Measurements from ENCODE around the gene PCYOX1L. TPM values are rescaled to one million over a fixed set of nuclear protein-coding genes. Genes with fewer than 3 reads are reported as not detected.

PCYOX1L gene
- total RNA-seq, 3 donors from 2014 or later, result 3.2 to 6.6 (median 5.2) TPM

GRCh38 chr5:149379177-149379761 is 21.4 kb downstream of the PCYOX1L start, which contains the start of gene IL17B:
TSS of gene IL17B (minus strand) at chr5:149379292. CDS start at chr5:149379225, 67 bp downstream.
- peaks cover 0 to 8% of the 10 kb centered on the region in 2 donors for H3K4me1 ChIP-seq

GRCh38 chr5:149379818-149380374 is 22.1 kb downstream of the PCYOX1L start:
- no peaks in the 10 kb centered on the region for H3K9me3 ChIP-seq
- peak overlapping the region; percentile 62 to 91 for H3K27ac ChIP-seq
- H3K27me3 ChIP-seq, result no peaks in the 10 kb centered on the region
- intact Hi-C loops (cut with DNase I; ENCODE audit: low total_unique reads), result loop anchor here (5.0 to 10.0 kb wide), 2 partner anchors 45 to 172 kb away; partner anchors contain the start of gene CSNK1A1
- no peak for DNase-seq (ENCODE audit: low spot score in 2 of 2)
- H3K4me1 ChIP-seq, result peaks cover 0 to 8% of the 10 kb centered on the region in 2 donors
- H3K4me3 ChIP-seq, result peak overlapping the region in 1 of 3 donors; percentile 5
- no peaks in the 10 kb centered on the region for H3K36me3 ChIP-seq
- no peak for TF ChIP-seq CTCF (IDR thresholded peaks at IDR 0.05)
- TF ChIP-seq POLR2A (IDR thresholded peaks at IDR 0.05), result no peak
- TF ChIP-seq POLR2AphosphoS5 (IDR thresholded peaks at IDR 0.05), result no peak

More at GRCh38 chr5:149379177-149379761, 21.4 kb downstream of the PCYOX1L start, which contains the start of gene IL17B:
- Histone ChIP-seq H3K9me3 (no peaks in the 10 kb centered on the region), H3K36me3 (no peaks in the 10 kb centered on the region), H3K4me3 (peak within 1 kb of the TSS in 1 of 3 donors; percentile 5), H3K27ac (peak within 1 kb of the TSS; percentile 62 to 91), H3K27me3 (no peaks in the 10 kb centered on the region)
- intact Hi-C loops (cut with DNase I; ENCODE audit: low total_unique reads), result loop anchor here (10.0 kb wide), 1 partner anchor 46 kb away; no protein-coding TSS in a partner anchor
- TF ChIP-seq POLR2A (IDR thresholded peaks at IDR 0.05), result no peak
- TF ChIP-seq CTCF (IDR thresholded peaks at IDR 0.05), result no peak
- DNase-seq (ENCODE audit: low spot score in 2 of 2), result no peak

GRCh38 chr5:149380466-149381121 is 22.7 kb downstream of the PCYOX1L start:
- peak overlapping the region; percentile 62 to 91 for H3K27ac ChIP-seq
- H3K27me3 ChIP-seq, result no peaks in the 10 kb centered on the region
- H3K4me3 ChIP-seq, result no peak overlapping the region
- intact Hi-C loops (cut with DNase I; ENCODE audit: low total_unique reads), result loop anchor here (5.0 kb wide), 1 partner anchor 172 kb away; the partner anchor contains the start of gene CSNK1A1
- peak in 1 of 2 donors; percentile 67 for DNase-seq (ENCODE audit: low spot score in 2 of 2)
- H3K4me1 ChIP-seq, result peaks cover 0 to 8% of the 10 kb centered on the region in 2 donors
- no peaks in the 10 kb centered on the region for H3K36me3 ChIP-seq
- H3K9me3 ChIP-seq, result no peaks in the 10 kb centered on the region
- TF ChIP-seq POLR2A (IDR thresholded peaks at IDR 0.05) (no peak), CTCF (IDR thresholded peaks at IDR 0.05) (no peak), POLR2AphosphoS5 (IDR thresholded peaks at IDR 0.05) (no peak)

- Histone ChIP-seq H3K4me1 (peaks cover 0 to 8% of the 10 kb centered on the region in 2 donors), H3K27me3 (no peaks in the 10 kb centered on the region), H3K9me3 (no peaks in the 10 kb centered on the region), H3K4me3 (peak overlapping the region in 1 of 3 donors; percentile 7), H3K27ac (peak overlapping the region; percentile 62 to 91), H3K36me3 (no peaks in the 10 kb centered on the region)
- TF ChIP-seq POLR2AphosphoS5 (IDR thresholded peaks at IDR 0.05) (no peak), CTCF (IDR thresholded peaks at IDR 0.05) (no peak), POLR2A (IDR thresholded peaks at IDR 0.05) (no peak)
- no peak for DNase-seq (ENCODE audit: low spot score in 2 of 2)
- intact Hi-C loops (cut with DNase I; ENCODE audit: low total_unique reads), result loop anchor here (5.0 kb wide), 1 partner anchor 171 kb away; the partner anchor contains the start of gene CSNK1A1
Measured at GRCh38 chr5:149381261-149381985, 23.6 kb downstream of the PCYOX1L start.

Data from breast epithelium (tissue), 4 donors.